Amygdala (tissue), 56 donors: ENCODE results near the gene TIMM10.

Experiments used
- DNase-seq, 56 donors: peaks; one replicate each; lab custom pipeline; 2025; lab: John Stamatoyannopoulos, UW

Gene TIMM10

DNA sequence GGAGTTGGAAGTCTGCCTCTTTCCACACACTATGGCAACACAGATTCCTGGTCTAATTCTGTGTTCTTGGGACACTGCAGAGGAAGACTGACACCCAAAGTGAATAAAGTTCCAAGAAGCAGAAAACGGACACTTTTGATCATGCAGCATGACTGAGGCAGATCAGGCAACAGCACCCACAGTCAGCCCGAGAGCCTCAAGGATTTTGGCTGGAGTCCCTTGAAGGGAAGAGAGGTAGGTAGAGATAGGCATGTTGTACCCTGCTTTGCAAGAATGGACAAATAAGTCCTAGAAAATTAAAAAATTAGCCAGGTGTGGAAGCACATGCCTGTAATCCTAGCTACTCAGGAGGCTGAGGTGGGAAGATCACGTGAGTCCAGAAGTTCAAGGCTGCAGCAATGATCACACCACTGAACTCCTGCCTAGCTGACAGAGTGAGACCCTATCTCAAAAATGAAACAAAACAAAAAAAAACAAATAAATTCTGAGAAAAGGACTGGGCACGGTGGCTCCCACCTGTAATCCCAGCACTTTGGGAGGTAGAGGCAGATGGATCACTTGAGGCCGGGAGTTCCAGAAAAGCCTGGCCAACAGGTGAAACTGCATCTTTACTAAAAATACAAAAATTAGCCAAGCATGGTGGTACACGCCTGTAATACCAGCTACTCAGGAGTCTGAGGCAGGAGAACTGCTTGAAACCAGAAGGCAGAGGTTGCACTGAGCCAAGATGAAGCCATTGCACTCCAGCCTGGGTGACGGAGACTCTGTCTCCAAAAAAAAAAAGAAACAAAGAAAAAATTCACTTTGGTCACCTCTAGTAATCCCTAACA, 22.0 kb downstream of the TIMM10 start:
- no peak for DNase-seq

DNA sequence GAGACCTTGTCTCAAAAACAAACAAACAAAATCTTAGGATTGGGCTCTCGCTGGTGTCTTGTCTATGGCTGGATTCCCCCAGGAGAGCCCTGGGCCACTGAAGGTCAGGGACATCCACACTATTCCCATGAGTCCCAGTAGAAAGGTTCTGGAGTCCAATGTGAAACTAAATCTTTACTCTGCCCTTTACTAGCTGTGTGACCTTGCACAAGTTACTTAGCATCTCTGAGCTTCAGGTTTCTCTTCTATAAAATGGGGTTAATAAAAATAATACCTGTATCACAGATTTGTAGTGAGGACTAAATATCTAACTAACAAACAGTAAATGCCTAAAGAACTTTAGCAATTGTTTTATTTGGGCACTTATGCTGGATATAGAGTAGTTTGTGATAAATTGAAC, 24.0 kb downstream of the TIMM10 start:
- no peak for DNase-seq

- no peak for DNase-seq
These were observed 26.0 kb downstream of the TIMM10 start for GRCh38 chr11:57504511-57504910.

GRCh38 chr11:57502870-57503269, 27.7 kb downstream of the TIMM10 start:
- DNase-seq = no peak

DNA sequence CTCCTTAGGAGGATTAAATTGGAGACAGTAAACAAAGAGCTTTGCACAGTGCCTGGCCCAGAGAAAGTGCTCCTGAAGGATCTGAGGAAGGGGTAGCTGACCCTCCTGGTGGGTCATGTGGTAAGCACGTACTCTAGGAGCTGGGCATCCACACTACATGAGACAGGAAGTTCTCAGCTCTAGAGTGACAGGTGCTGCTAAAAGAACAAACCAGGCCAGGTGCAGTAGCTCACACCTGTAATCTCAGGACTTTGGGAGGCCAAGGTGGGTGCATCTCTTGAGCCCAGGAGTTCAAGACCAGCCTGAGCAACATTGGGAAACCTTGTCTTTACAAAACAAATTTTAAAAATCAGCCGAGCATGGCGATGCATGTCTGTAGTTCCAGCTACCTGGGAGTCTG, 28.2 kb downstream of the TIMM10 start:
- no peak for DNase-seq

DNA sequence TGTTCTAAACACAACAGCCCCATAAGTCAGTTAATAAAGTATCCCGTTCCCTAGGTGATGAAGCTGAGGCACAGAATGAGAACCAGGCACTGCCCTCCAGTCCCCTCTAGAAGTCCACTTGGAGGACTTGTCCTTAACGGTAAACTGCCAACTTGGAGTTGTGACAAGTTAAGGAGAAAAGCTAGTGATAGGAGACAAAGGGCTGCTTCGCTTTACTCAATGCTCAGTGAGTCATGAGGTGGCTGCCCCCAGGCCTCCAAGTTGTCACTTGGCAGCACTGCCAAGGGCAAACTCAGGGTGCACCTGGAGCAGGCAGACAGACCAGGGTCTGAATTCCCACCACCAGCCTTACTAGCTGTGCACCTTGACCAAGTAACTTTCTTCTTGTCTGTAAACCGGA, 28.6 kb downstream of the TIMM10 start:
- DNase-seq = peak in 1 of 56 donors; percentile 6

- no peak for DNase-seq
These were observed 29.6 kb downstream of the TIMM10 start for GRCh38 chr11:57500926-57501325.

DNA sequence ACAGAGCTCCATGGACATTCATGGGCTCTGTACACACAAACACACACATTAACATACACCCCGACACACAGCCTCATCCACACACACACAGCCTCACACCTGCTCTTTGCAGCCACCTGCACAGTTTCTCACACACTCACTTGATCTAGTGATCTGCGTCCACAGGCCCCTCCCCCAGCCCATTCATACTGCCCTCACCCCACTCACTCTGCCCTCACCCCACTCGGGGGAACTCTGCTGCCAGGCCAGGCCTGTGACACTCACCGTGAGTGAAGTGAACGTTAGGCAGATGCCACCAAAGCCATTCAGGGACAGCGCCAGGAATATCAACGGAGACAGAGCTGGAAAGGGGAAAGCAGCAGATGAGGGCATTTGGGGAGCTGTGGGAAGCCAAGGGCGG, 30.0 kb downstream of the TIMM10 start:
- no peak for DNase-seq

DNA sequence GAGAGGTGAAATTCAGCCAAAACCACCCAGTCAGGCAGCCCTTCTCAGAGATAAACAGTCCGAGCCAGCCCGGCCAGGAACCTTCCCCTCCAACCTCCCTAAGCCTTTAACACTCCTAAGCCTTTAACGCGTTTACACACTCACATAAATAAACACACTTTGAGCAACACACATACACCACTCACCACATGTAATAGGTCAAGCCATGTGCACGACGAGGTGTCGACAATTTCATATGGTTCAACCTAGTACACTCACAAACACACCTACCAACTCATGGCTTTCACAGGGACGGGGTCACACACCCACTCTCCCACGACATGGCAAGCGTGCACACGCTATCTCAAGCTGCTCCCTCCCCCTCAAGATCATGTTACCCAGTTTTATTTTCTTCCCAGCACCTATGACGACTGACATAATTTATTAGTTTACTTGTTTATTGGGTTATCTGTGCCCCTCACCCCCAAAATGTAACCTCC, 30.5 kb downstream of the TIMM10 start:
- no peak for DNase-seq

GRCh38 chr11:57499413-57499982, 31.1 kb downstream of the TIMM10 start:
- peak; percentile 37 to 97 (median 84) for DNase-seq

GRCh38 chr11:57498540-57498939, 32.0 kb downstream of the TIMM10 start:
- no peak for DNase-seq

DNA sequence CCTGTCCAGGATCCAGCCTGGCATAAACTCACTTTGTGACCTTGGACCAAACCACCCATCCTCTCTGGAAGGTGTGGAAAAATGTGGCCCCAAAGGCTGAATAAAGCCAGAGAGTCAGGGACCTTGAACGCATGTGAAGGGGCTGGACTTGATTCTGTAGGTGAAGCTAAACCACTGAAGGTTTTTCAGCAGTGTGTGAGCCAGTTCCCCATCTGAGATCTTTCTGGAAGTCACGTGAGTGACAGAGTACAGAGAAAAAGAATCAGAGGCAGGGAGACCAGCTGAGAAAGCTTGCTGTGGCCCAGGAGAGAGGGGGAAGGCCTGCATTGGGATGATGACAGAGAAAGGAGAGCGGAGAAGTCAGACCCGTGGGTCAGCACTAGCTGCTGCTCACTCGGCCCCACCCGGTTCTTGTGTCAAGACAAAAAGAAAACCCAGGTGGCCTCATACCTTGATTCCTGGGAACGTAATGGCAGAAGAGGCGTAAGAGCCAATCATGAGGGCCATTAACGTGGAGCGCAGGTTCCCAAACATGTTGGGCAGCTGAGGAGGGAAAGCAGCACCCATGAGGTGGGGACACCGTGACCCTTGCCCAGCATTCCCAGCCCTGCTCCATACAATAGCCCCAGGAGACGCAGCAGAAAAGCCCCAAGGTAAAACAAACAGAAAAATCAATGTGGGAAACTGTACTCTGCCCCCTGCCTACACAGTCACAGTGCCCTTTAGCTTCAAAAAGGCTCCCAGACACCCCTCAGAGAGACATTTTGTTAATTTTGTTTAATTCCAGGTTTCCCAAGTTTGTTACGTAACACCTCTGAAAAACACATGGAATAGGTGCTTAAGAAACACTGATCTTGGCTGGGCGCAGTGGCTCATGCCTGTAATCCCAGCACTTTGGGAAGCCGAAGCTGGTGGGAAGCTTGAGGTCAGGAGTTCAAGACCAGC, 33.0 kb downstream of the TIMM10 start:
- no peak for DNase-seq

DNA sequence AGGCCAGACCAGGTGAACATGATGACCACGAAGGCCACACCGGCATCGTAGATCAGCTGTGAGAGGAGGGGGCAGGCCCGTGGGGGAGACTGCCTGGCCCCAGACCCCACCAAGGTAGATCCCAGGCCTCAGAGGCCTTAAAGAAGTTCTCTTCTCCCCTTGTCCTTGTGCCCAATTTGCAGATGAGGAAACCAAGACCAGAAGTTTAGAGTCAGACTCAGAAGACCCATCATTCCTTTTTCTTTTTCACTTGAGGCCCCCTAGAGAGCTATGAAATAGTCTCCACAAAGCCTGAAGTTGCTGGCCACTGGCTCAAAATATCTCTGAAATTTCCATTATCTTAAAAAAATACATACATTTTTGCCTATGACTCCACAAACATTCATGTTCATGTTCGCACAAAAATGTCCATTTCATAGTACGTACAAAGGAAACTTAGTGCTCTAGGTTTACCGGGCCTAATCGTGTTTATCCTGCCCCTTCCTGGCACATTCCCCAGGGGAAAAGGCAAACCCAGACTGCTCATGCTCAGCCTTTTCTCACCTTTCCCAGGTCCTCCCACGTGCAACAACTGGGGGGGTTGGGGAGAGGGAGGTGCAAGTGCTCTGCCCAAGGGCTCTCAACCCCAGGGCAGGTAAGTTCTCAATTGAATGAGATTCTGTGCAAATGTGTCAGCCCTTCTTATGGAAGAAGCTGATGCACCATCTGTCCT, 34.3 kb downstream of the TIMM10 start:
- DNase-seq = no peak

DNA sequence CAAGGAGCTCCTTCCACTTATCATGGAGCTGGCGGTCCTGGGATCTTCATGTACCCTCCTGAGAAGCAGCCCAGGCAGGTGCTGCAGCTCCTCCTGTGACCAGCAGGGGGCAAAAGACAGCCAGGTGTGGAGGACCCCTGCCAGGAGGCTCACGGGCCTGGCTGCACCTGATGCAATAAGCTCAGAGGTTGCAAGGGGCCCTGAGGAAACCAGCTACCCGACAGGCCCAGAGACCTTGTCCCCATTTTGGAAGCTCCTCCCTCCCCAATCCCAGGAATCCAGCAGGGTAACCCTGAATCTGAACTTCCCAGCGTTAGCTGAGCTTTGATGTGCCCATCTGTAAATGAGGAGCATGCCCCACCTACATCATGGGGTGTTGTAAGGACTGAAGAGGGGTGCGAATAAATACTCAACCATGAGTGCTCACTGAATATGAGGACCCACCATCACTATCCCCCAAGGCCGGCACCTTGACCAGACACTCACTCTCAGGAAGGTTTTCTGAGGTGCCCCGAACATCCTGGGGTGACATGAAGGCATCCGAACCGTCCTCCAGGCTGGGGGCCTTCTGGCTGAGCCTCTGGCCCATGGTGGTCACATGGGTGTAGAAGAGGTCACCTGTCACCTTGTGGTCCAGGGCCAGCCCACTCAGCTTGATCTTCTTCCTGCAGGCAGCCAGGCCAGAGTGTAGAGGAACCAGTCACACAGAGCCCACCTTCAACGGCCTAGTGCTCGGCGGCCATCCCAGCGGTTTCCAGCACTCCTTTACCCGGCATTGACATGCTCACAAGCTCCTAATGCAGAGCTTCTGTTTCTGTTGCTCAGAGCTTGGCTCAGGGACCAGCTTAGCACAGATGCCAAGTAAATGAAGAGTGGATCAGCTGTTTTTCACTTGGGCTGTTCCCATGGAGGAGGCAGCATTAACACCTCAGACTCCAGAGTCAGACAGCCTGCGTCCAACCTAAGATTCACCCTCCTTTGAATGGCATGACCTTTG, 36.7 kb downstream of the TIMM10 start:
- DNase-seq = peak in 18 of 56 donors; percentile 7 to 39 (median 21)

GRCh38 chr11:57491371-57492061, 39.0 kb downstream of the TIMM10 start:
- peak in 3 of 56 donors; percentile 14 to 41 (median 38) for DNase-seq

DNA sequence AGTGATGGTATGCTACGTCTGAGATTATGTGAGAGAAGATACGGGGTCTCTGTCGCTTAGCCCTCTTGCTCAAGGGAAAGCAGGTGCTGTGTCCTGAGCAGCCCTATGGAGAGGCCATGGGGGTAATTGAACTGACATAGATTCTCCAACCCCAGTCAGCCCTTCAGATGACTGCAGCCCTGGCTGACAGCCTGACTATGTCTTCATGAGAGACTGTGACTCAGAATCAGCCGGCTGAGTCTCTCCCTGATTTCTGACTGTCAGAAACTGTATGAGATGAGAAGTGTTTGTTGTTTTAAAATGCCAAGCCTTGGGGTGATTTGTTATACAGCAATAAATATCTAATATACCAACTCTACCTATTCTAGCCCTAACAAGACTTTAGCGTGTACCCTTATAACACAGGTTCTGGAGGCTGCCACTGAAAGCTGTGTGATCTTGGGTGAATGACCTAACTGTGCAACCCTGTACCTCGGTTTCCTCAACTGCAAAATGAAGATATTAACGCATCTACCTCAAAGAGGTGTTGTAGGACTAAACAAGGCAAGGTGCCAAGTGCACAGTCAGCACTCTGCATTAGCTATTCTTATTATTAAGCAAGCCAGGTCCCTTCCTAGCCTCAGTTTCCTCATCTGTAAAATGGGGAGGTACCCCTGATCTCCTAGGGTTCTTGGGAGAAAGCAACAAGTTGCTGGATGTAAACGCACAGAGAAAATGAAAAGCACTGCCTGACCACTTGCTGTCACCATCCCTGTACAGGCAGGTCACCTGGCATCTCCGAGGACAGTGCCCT, 39.9 kb downstream of the TIMM10 start:
- DNase-seq = no peak

DNA sequence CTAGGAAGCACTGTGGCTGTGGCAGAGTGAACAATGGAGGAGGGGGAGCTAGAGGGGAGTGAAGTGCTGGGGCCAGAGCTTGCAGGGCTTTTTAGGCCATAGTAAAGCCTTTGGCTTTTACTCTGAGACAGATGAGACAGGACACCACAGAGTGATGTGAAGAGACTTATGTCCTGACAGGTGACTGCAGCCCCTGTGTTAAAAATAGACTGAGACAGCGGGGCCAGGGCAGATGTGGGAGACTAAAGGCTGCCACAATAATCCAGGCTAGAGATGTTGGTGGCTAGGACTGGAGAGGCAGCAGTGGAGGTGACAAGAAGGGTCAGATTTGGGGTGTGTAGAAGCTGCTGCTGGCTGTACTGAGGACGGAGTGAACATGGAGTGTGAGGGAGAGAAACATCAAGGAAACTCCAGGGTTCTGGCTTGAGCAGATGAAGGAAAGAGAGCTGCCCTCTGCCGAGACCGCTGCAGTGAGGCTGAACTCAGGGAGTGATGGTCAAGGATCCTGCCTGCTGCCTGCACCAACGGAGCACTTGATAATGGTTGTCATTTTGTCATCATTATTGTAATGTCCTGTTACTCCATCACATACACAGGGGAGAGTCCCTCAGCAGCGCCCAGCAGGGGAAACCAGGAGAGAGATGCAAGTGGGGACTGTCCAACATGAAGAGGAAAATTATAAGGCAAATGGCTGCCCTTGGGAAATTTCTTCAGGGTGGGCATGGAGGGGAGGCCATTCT, 42.5 kb downstream of the TIMM10 start:
- DNase-seq = no peak
